ENCODE results near the gene SLIT3.

DNA sequence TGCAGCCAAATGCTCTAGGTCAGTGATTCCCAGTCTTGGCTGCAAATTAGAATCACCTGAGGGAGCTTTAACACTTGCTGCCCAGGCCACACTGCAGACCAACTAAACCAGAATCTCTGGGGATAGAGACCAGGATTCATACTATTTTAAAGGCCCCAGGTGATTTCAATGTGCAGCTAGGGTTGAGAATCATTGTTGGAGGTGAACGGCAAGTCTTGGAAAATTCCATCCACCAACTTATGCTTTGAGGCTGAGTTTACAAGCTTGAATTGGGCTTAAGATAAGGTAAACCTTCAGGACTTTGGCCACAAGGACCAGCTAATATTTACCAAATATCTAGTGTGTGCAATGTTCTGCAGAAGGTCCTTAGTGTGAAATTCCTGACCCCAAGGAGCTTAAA lies 27.5 kb downstream of the SLIT3 start:
- TF ChIP-seq, protein P1, sequence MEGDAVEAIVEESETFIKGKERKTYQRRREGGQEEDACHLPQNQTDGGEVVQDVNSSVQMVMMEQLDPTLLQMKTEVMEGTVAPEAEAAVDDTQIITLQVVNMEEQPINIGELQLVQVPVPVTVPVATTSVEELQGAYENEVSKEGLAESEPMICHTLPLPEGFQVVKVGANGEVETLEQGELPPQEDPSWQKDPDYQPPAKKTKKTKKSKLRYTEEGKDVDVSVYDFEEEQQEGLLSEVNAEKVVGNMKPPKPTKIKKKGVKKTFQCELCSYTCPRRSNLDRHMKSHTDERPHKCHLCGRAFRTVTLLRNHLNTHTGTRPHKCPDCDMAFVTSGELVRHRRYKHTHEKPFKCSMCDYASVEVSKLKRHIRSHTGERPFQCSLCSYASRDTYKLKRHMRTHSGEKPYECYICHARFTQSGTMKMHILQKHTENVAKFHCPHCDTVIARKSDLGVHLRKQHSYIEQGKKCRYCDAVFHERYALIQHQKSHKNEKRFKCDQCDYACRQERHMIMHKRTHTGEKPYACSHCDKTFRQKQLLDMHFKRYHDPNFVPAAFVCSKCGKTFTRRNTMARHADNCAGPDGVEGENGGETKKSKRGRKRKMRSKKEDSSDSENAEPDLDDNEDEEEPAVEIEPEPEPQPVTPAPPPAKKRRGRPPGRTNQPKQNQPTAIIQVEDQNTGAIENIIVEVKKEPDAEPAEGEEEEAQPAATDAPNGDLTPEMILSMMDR (IDR thresholded peaks at IDR 0.05): no peak
- TF ChIP-seq EP300 (IDR thresholded peaks at IDR 0.05): no peak
- no peak for TF ChIP-seq POLR2AphosphoS5 (IDR thresholded peaks at IDR 0.05)

Measured in stomach (tissue), 4 donors.